Liver (tissue), 9 donors: ENCODE data around the gene MED15. TPM values are rescaled to one million over a fixed set of nuclear protein-coding genes. Genes with fewer than 3 reads are reported as not detected.

ENCODE experiments used
- DNase-seq: peaks from one replicate; pipeline ENCODE4 v3.0.0-alpha.2; 2017; ENCODE audit warnings: low spot score
- H3K27ac ChIP-seq, 2 donors: one replicate each; pipeline ENCODE4 v1.7.0; 2013; ENCODE audit warnings: inconsistent platforms in 2 of 2, low read length in 2 of 2, control low read depth in 1 of 2, low read depth in 1 of 2, mild to moderate bottlenecking in 1 of 2
- H3K27me3 ChIP-seq, 4 donors: one replicate each; pipeline versions ENCODE4 v1.6.1 to v1.7.0; 2013; ENCODE audit warnings: low read length in 3 of 4, inconsistent platforms in 1 of 4, mild to moderate bottlenecking in 1 of 4, moderate library complexity in 1 of 4; ENCODE audit not compliant: control insufficient read depth in 4 of 4, insufficient read depth in 4 of 4
- H3K36me3 ChIP-seq, 4 donors: one replicate each; pipeline versions ENCODE4 v1.6.1 to v1.7.0; 2013; ENCODE audit warnings: low read length in 3 of 4, mild to moderate bottlenecking in 3 of 4, low read depth in 1 of 4, moderate library complexity in 1 of 4; ENCODE audit not compliant: control insufficient read depth in 4 of 4, insufficient read depth in 3 of 4
- H3K4me1 ChIP-seq, 4 donors: one replicate each; pipeline versions ENCODE4 v1.6.1 to v1.7.0; 2013; ENCODE audit warnings: low read length in 3 of 4, mild to moderate bottlenecking in 3 of 4, moderate library complexity in 1 of 4; ENCODE audit not compliant: control insufficient read depth in 4 of 4, insufficient read depth in 4 of 4
- H3K4me3 ChIP-seq, 3 donors: one replicate each; pipeline versions ENCODE4 v1.6.1 to v1.7.0; 2013; ENCODE audit warnings: low read length in 3 of 3, control low read depth in 1 of 3, low read depth in 1 of 3, mild to moderate bottlenecking in 1 of 3
- H3K9ac ChIP-seq, 2 donors: one replicate each; pipeline ENCODE4 v1.7.0; 2013; ENCODE audit warnings: low read length in 2 of 2, mild to moderate bottlenecking in 2 of 2, moderate library complexity in 2 of 2, control low read depth in 1 of 2, low read depth in 1 of 2
- H3K9me3 ChIP-seq, 4 donors: one replicate each; pipeline versions ENCODE4 v1.6.1 to v1.7.0; 2013; ENCODE audit warnings: low read length in 3 of 4; ENCODE audit not compliant: control insufficient read depth in 4 of 4
- ATF3 ChIP-seq: IDR thresholded peaks from 2 replicates; pipeline ENCODE4 v1.6.1; 2016; ENCODE audit warnings: antibody characterized with exemption
- EGR1 ChIP-seq, 2 donors: IDR thresholded peaks; 2 replicates each; pipeline ENCODE4 v1.6.1; 2016 to 2018; ENCODE audit warnings: antibody characterized with exemption in 2 of 2, low read depth in 2 of 2
- FOXA1 ChIP-seq: IDR thresholded peaks from 2 replicates; pipeline ENCODE4 v1.6.1; 2016; ENCODE audit warnings: antibody characterized with exemption
- FOXA2 ChIP-seq: IDR thresholded peaks from 2 replicates; pipeline ENCODE4 v1.6.1; 2016; ENCODE audit warnings: antibody characterized with exemption
- GABPA ChIP-seq, 2 donors: IDR thresholded peaks in 1 of 2; conservative IDR thresholded peaks in 1 of 2; 2 replicates each; pipeline ENCODE4 v1.6.1; 2016; ENCODE audit warnings: antibody characterized with exemption in 2 of 2, mild to moderate bottlenecking in 1 of 2, moderate library complexity in 1 of 2
- HNF4A ChIP-seq, 2 donors: conservative IDR thresholded peaks; 2 replicates each; pipeline ENCODE4 v1.6.1; 2016; ENCODE audit warnings: antibody characterized with exemption in 2 of 2, mild to moderate bottlenecking in 2 of 2
- HNF4G ChIP-seq: IDR thresholded peaks from 2 replicates; pipeline ENCODE4 v1.6.1; 2016; ENCODE audit warnings: antibody characterized with exemption
- JUND ChIP-seq, 2 donors: IDR thresholded peaks; 2 replicates each; pipeline ENCODE4 v1.6.1; 2016; ENCODE audit warnings: antibody characterized with exemption in 2 of 2
- MAX ChIP-seq: IDR thresholded peaks from 2 replicates; pipeline ENCODE4 v1.6.1; 2016; ENCODE audit warnings: antibody characterized with exemption
- NR2F2 ChIP-seq: IDR thresholded peaks from 2 replicates; pipeline ENCODE4 v1.6.1; 2016; ENCODE audit warnings: antibody characterized with exemption
- RAD21 ChIP-seq, 2 donors: IDR thresholded peaks; 2 replicates each; pipeline ENCODE4 v1.6.1; 2016; ENCODE audit warnings: antibody characterized with exemption in 2 of 2, mild to moderate bottlenecking in 2 of 2
- RXRA ChIP-seq, 2 donors: IDR thresholded peaks; 2 replicates each; pipeline ENCODE4 v1.6.1; 2017 to 2018; ENCODE audit warnings: antibody characterized with exemption in 2 of 2, mild to moderate bottlenecking in 1 of 2
- SP1 ChIP-seq: IDR thresholded peaks from 2 replicates; pipeline ENCODE4 v1.6.1; 2018; ENCODE audit warnings: antibody characterized with exemption, mild to moderate bottlenecking
- TAF1 ChIP-seq: conservative IDR thresholded peaks from 2 replicates; pipeline ENCODE4 v1.6.1; 2016; ENCODE audit warnings: antibody characterized with exemption, mild to moderate bottlenecking
- YY1 ChIP-seq: IDR thresholded peaks from 2 replicates; pipeline ENCODE4 v1.6.1; 2016; ENCODE audit warnings: antibody characterized with exemption, mild to moderate bottlenecking
- WGBS: extraction: QIAGEN DNeasy Blood & Tissue Kit; methylation state at CpG from one replicate; pipeline ENCODE4 v1.1.7; 2013; 5-methylcytosine and 5-hydroxymethylcytosine counted together
- polyA plus RNA-seq, 2 donors: library from polyadenylated mRNA; stranded (reverse) in 1 of 2; unstranded in 1 of 2; fragments of 200-250 nt in 1 of 2; fragments of >200 nt in 1 of 2; fragmentation: Nextera tagmentation in 1 of 2; extraction: Ambion mirVana in 1 of 2; gene quantifications; one replicate each; pipeline versions ENCODE4 v1.2.1 to v1.2.3, GENCODE V29; 2013 to 2015
- total RNA-seq, 2 donors: library from RNA; depleted of rRNA; stranded (reverse); fragments of >200 nt; gene quantifications; one replicate each; pipeline ENCODE4 v1.2.3, GENCODE V29; 2014
- TF ChIP-seq, protein P1 (sequence below): IDR thresholded peaks from 2 replicates; pipeline ENCODE4 v1.6.1; 2016; ENCODE audit warnings: antibody characterized with exemption, mild to moderate bottlenecking
- TF ChIP-seq, protein P2 (sequence below): fragments of 150-350 bp; IDR thresholded peaks from 2 replicates; pipeline ENCODE4 v1.5.1; 2017; ENCODE audit warnings: improper control_type of control experiment, low read depth, low read length; ENCODE audit not compliant: missing input control
- TF ChIP-seq, protein P3 (sequence below): IDR thresholded peaks from 2 replicates; pipeline ENCODE4 v1.6.1; 2016; ENCODE audit warnings: antibody characterized with exemption
- donor health status: healthy.
- donor health status: healthy.
- donor health status: healthy.
- donor health status: healthy.
- donor health status: healthy.

MED15 gene
- total and polyA plus RNA-seq, 4 donors: 9.7 to 28.0 (median 16.2) TPM

- Histone ChIP-seq H3K4me1 (peaks cover 0 to 7% (median 3%) of the 10 kb centered on the region in 4 donors), H3K36me3 (peaks cover 24 to 41% (median 31%) of the 10 kb centered on the region in 4 donors), H3K9me3 (no peaks in the 10 kb centered on the region), H3K9ac (no peak overlapping the region), H3K27ac (no peak overlapping the region), H3K4me3 (no peak overlapping the region), H3K27me3 (no peaks in the 10 kb centered on the region)
- 95% methylated on average over 14 of the region's 14 CpGs for WGBS
- TF ChIP-seq NR2F2 (no peak), HNF4G (no peak), FOXA1 (no peak), JUND (IDR thresholded peaks at IDR 0.05) (no peak), SP1 (no peak), YY1 (no peak), MAX (no peak), TAF1 (no peak), EGR1 (IDR thresholded peaks at IDR 0.05; ENCODE audit: low read depth in 2 of 2) (no peak), GABPA (IDR thresholded peaks at IDR 0.05 in 1 of 2, conservative IDR thresholded peaks at IDR 0.05 in 1 of 2) (no peak), RAD21 (IDR thresholded peaks at IDR 0.05) (no peak), RXRA (IDR thresholded peaks at IDR 0.05) (no peak), HNF4A (conservative IDR thresholded peaks at IDR 0.05) (no peak), FOXA2 (no peak), ATF3 (no peak)
- TF ChIP-seq, protein P1, sequence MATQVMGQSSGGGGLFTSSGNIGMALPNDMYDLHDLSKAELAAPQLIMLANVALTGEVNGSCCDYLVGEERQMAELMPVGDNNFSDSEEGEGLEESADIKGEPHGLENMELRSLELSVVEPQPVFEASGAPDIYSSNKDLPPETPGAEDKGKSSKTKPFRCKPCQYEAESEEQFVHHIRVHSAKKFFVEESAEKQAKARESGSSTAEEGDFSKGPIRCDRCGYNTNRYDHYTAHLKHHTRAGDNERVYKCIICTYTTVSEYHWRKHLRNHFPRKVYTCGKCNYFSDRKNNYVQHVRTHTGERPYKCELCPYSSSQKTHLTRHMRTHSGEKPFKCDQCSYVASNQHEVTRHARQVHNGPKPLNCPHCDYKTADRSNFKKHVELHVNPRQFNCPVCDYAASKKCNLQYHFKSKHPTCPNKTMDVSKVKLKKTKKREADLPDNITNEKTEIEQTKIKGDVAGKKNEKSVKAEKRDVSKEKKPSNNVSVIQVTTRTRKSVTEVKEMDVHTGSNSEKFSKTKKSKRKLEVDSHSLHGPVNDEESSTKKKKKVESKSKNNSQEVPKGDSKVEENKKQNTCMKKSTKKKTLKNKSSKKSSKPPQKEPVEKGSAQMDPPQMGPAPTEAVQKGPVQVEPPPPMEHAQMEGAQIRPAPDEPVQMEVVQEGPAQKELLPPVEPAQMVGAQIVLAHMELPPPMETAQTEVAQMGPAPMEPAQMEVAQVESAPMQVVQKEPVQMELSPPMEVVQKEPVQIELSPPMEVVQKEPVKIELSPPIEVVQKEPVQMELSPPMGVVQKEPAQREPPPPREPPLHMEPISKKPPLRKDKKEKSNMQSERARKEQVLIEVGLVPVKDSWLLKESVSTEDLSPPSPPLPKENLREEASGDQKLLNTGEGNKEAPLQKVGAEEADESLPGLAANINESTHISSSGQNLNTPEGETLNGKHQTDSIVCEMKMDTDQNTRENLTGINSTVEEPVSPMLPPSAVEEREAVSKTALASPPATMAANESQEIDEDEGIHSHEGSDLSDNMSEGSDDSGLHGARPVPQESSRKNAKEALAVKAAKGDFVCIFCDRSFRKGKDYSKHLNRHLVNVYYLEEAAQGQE: no peak
- TF ChIP-seq, protein P2, sequence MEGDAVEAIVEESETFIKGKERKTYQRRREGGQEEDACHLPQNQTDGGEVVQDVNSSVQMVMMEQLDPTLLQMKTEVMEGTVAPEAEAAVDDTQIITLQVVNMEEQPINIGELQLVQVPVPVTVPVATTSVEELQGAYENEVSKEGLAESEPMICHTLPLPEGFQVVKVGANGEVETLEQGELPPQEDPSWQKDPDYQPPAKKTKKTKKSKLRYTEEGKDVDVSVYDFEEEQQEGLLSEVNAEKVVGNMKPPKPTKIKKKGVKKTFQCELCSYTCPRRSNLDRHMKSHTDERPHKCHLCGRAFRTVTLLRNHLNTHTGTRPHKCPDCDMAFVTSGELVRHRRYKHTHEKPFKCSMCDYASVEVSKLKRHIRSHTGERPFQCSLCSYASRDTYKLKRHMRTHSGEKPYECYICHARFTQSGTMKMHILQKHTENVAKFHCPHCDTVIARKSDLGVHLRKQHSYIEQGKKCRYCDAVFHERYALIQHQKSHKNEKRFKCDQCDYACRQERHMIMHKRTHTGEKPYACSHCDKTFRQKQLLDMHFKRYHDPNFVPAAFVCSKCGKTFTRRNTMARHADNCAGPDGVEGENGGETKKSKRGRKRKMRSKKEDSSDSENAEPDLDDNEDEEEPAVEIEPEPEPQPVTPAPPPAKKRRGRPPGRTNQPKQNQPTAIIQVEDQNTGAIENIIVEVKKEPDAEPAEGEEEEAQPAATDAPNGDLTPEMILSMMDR: no peak
- TF ChIP-seq, protein P3, sequence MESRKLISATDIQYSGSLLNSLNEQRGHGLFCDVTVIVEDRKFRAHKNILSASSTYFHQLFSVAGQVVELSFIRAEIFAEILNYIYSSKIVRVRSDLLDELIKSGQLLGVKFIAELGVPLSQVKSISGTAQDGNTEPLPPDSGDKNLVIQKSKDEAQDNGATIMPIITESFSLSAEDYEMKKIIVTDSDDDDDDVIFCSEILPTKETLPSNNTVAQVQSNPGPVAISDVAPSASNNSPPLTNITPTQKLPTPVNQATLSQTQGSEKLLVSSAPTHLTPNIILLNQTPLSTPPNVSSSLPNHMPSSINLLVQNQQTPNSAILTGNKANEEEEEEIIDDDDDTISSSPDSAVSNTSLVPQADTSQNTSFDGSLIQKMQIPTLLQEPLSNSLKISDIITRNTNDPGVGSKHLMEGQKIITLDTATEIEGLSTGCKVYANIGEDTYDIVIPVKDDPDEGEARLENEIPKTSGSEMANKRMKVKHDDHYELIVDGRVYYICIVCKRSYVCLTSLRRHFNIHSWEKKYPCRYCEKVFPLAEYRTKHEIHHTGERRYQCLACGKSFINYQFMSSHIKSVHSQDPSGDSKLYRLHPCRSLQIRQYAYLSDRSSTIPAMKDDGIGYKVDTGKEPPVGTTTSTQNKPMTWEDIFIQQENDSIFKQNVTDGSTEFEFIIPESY: no peak
- no peak for DNase-seq
Measured at GRCh38 chr22:20562607-20563465, 55.4 kb downstream of the MED15 start.
